Loucy (cell line): ENCODE results near the gene STT3B.
A peak's percentile ranks its signal among the peaks of the same experiment; 100 is the strongest.

Source experiments
- H2AFZ ChIP-seq: fragments of 200-600 bp; sonication (generic); 2 replicates; pipeline ENCODE4 v1.6.0; 2016; ENCODE audit warnings: antibody characterized with exemption, mild to moderate bottlenecking, low read length, moderate library complexity
- H3F3A ChIP-seq: fragments of 200-600 bp; 2 replicates; pipeline ENCODE4 v1.6.0; 2016; ENCODE audit warnings: antibody characterized with exemption, low read depth, mild to moderate bottlenecking
- H3K27me3 ChIP-seq: fragments of 200-600 bp; sonication (generic); 2 replicates; pipeline ENCODE4 v1.6.1; 2014; ENCODE audit warnings: low read length, mild to moderate bottlenecking; ENCODE audit not compliant: insufficient read depth, poor library complexity, severe bottlenecking
- H3K36me3 ChIP-seq: fragments of 200-600 bp; sonication (generic); 2 replicates; pipeline ENCODE4 v1.6.1; 2016; ENCODE audit warnings: low read length; ENCODE audit not compliant: insufficient read depth
- H3K4me1 ChIP-seq: fragments of 200-600 bp; sonication (generic); 2 replicates; pipeline ENCODE4 v1.5.1; 2014; ENCODE audit warnings: low read length, mild to moderate bottlenecking; ENCODE audit not compliant: insufficient read depth, poor library complexity, severe bottlenecking
- H3K4me2 ChIP-seq: fragments of 200-600 bp; sonication (generic); 2 replicates; pipeline ENCODE4 v1.6.0; 2014; ENCODE audit warnings: antibody characterized with exemption, low read length, low read depth, mild to moderate bottlenecking; ENCODE audit not compliant: poor library complexity, severe bottlenecking
- H3K4me3 ChIP-seq: fragments of 200-600 bp; sonication (generic); 2 replicates; pipeline ENCODE4 v1.5.1; 2014; ENCODE audit warnings: low read length, mild to moderate bottlenecking, mixed read lengths; ENCODE audit not compliant: poor library complexity, severe bottlenecking
- H3K79me2 ChIP-seq: fragments of 200-600 bp; sonication (generic); 2 replicates; pipeline ENCODE4 v1.6.1; 2014; ENCODE audit warnings: low read length; ENCODE audit not compliant: insufficient read depth
- H3K9ac ChIP-seq: fragments of 200-600 bp; sonication (generic); 2 replicates; pipeline ENCODE4 v1.6.0; 2014; ENCODE audit warnings: mild to moderate bottlenecking, low read depth, low read length, moderate library complexity; ENCODE audit not compliant: poor library complexity, severe bottlenecking
- H3K9me2 ChIP-seq: fragments of 200-600 bp; sonication (generic); replicated peaks from 2 replicates; pipeline ENCODE4 v1.6.1; 2016; ENCODE audit warnings: low read depth, low read length, mixed read lengths
- H3K9me3 ChIP-seq: fragments of 200-600 bp; sonication (generic); 2 replicates; pipeline ENCODE4 v1.6.1; 2014; ENCODE audit warnings: mild to moderate bottlenecking, antibody characterized with exemption, low read length, low read depth; ENCODE audit not compliant: insufficient read depth
- H4K20me1 ChIP-seq: fragments of 200-600 bp; sonication (generic); 2 replicates; pipeline ENCODE4 v1.6.0; 2014; ENCODE audit warnings: antibody characterized with exemption, low read length, mild to moderate bottlenecking; ENCODE audit not compliant: insufficient read depth, poor library complexity, severe bottlenecking
- EZH2phosphoT487 ChIP-seq: fragments of 200-600 bp; IDR thresholded peaks from 2 replicates; pipeline ENCODE4 v1.6.1; 2018; ENCODE audit warnings: antibody characterized with exemption, mild to moderate bottlenecking, moderate library complexity, borderline replicate concordance
- TF ChIP-seq, protein P1 (sequence below): fragments of 200-600 bp; sonication (generic); conservative IDR thresholded peaks from 2 replicates; pipeline ENCODE4 v1.5.1; 2014; ENCODE audit warnings: mild to moderate bottlenecking, antibody characterized with exemption, low read length

Gene STT3B

DNA sequence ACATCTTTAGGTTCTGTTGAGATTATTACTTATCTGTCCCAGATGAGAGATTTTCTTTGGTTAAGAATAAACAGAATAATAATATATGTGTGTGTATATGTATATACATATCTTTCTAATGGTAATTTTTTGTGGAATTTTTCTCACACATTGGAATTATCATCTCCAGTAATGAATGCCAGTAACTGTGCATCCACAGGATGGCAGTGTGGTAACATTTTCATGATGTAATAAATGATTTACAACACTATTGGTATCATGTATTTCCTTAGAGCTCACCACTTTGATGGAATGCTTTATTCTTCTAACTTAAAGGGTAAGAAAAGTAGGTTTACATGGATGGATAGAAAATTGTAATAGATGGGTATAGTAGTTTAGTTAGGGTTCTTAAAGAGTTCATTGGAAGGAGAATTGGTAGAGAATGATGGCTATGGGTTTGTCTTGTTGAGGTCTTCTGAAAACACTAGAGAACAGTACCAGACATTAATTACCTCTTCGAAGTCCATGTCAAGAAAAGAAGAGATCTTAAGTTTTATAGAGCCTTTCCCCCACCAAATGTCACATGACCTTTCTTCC is 78.1 kb downstream of the STT3B start:
- Histone ChIP-seq H3K4me2 (no peak overlapping the region), H3K36me3 (peaks cover 99% of the 10 kb centered on the region), H2AFZ (no peak overlapping the region), H3K4me3 (no peak overlapping the region), H3K9me2 (no peaks in the 10 kb centered on the region), H4K20me1 (peaks cover 99% of the 10 kb centered on the region), H3K9ac (no peak overlapping the region), H3K27me3 (no peaks in the 10 kb centered on the region), H3F3A (peaks cover 31% of the 10 kb centered on the region), H3K4me1 (no peaks in the 10 kb centered on the region), H3K9me3 (no peaks in the 10 kb centered on the region), H3K79me2 (peaks cover 100% of the 10 kb centered on the region)
- TF ChIP-seq EZH2phosphoT487: no peak
- TF ChIP-seq, protein P1, sequence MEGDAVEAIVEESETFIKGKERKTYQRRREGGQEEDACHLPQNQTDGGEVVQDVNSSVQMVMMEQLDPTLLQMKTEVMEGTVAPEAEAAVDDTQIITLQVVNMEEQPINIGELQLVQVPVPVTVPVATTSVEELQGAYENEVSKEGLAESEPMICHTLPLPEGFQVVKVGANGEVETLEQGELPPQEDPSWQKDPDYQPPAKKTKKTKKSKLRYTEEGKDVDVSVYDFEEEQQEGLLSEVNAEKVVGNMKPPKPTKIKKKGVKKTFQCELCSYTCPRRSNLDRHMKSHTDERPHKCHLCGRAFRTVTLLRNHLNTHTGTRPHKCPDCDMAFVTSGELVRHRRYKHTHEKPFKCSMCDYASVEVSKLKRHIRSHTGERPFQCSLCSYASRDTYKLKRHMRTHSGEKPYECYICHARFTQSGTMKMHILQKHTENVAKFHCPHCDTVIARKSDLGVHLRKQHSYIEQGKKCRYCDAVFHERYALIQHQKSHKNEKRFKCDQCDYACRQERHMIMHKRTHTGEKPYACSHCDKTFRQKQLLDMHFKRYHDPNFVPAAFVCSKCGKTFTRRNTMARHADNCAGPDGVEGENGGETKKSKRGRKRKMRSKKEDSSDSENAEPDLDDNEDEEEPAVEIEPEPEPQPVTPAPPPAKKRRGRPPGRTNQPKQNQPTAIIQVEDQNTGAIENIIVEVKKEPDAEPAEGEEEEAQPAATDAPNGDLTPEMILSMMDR: peak; percentile 58

DNA sequence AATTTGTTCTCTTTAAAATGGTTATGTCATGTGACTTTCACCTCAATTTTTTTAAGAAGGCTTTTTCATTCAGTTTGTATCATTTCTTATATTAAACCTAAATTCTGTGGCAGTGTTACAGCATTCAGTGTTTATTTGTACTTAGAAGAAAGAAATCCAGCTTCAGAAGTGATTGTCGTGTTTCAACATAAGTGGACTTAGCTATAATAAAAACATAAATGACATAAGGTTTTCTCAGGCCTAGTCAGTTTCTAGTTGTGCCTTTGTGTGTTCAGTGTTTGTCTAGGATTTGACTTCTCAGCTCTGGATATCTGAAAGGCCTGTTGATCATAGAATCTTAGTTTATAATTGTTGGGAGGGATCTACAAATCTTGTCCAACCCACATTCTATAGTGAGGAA is 80.5 kb downstream of the STT3B start:
- H3K27me3 ChIP-seq: no peaks in the 10 kb centered on the region
- no peak overlapping the region for H3K4me2 ChIP-seq
- no peaks in the 10 kb centered on the region for H3K9me2 ChIP-seq
- no peak overlapping the region for H2AFZ ChIP-seq
- peaks cover 44% of the 10 kb centered on the region for H3F3A ChIP-seq
- no peak overlapping the region for H3K9ac ChIP-seq
- H3K4me1 ChIP-seq: no peaks in the 10 kb centered on the region
- H3K9me3 ChIP-seq: no peaks in the 10 kb centered on the region
- H3K4me3 ChIP-seq: no peak overlapping the region
- H3K79me2 ChIP-seq: peaks cover 100% of the 10 kb centered on the region
- no peak for TF ChIP-seq EZH2phosphoT487
- TF ChIP-seq, protein P1: no peak
- peaks cover 99% of the 10 kb centered on the region for H3K36me3 ChIP-seq
- peaks cover 99% of the 10 kb centered on the region for H4K20me1 ChIP-seq

DNA sequence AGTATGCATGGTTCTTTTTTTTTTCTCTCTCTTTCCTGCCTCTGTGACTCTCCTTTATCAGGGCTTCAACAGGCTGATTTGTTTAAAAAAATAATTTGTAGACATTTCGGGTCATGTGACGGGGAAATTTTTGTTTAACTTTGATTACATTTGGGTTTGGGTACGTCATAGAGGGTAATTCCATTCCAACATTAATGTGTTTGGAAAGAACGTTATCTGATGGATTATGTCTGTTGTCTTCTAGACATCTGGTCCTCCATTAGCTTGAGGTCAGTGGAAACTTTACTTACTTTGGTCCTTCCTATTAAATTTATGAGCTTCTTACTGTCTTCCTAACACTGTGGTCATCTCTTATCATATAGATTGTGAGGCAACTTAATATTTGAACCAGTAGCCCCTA is 80.9 kb downstream of the STT3B start:
- H3K4me2 ChIP-seq: no peak overlapping the region
- peaks cover 100% of the 10 kb centered on the region for H3K79me2 ChIP-seq
- no peaks in the 10 kb centered on the region for H3K27me3 ChIP-seq
- H3K9ac ChIP-seq: no peak overlapping the region
- H3K9me2 ChIP-seq: no peaks in the 10 kb centered on the region
- TF ChIP-seq EZH2phosphoT487: no peak
- peaks cover 99% of the 10 kb centered on the region for H3K36me3 ChIP-seq
- H2AFZ ChIP-seq: no peak overlapping the region
- peaks cover 43% of the 10 kb centered on the region for H3F3A ChIP-seq
- H3K4me1 ChIP-seq: no peaks in the 10 kb centered on the region
- H4K20me1 ChIP-seq: peaks cover 99% of the 10 kb centered on the region
- no peak overlapping the region for H3K4me3 ChIP-seq
- no peaks in the 10 kb centered on the region for H3K9me3 ChIP-seq
